Brain microvascular endothelial cell (primary cell): ENCODE results near the gene OXER1.

Experiments used
- DNase-seq: peaks from one replicate; pipeline ENCODE4 v3.0.0-alpha.2; 2020
- H3K27ac ChIP-seq: fragments of 250-450 bp; sonication (Bioruptor Pico); 2 replicates; pipeline ENCODE4 v1.5.1; 2020; ENCODE audit warnings: mild to moderate bottlenecking, moderate library complexity
- H3K27me3 ChIP-seq: fragments of 250-450 bp; sonication (Bioruptor Pico); replicated peaks from 2 replicates; pipeline ENCODE4 v1.5.1; 2020; ENCODE audit warnings: mild to moderate bottlenecking
- H3K36me3 ChIP-seq: fragments of 250-450 bp; sonication (Bioruptor Pico); replicated peaks from 2 replicates; pipeline ENCODE4 v1.5.1; 2020; ENCODE audit warnings: mild to moderate bottlenecking
- H3K4me3 ChIP-seq: 2 replicates; pipeline ENCODE4 v1.5.1; 2011; ENCODE audit warnings: low read depth, mild to moderate bottlenecking, control low read depth, low read length, moderate library complexity
- in situ Hi-C: cut with HindIII; loops from 2 replicates; pipeline ENCODE4 v1.10.0; 2017; ENCODE audit warnings: low sequenced_read_pairs, low pct_ligation_motif_present
- TF ChIP-seq, protein P1 (sequence below): IDR thresholded peaks from 2 replicates; pipeline ENCODE4 v1.5.1; 2011; ENCODE audit warnings: low read depth, mild to moderate bottlenecking, moderate library complexity, low read length, control low read depth, inconsistent platforms; ENCODE audit errors: missing control alignments

Gene OXER1

GRCh38 chr2:42712934-42713333 lies 51.0 kb downstream of the OXER1 start:
- H3K27ac ChIP-seq: no peak overlapping the region

More at GRCh38 chr2:42712934-42713333, 51.0 kb downstream of the OXER1 start:
- Histone ChIP-seq H3K4me3 (no peak overlapping the region), H3K27me3 (no peaks in the 10 kb centered on the region), H3K36me3 (peaks cover 4% of the 10 kb centered on the region)
- in situ Hi-C loops: no loop called here
- TF ChIP-seq, protein P1, sequence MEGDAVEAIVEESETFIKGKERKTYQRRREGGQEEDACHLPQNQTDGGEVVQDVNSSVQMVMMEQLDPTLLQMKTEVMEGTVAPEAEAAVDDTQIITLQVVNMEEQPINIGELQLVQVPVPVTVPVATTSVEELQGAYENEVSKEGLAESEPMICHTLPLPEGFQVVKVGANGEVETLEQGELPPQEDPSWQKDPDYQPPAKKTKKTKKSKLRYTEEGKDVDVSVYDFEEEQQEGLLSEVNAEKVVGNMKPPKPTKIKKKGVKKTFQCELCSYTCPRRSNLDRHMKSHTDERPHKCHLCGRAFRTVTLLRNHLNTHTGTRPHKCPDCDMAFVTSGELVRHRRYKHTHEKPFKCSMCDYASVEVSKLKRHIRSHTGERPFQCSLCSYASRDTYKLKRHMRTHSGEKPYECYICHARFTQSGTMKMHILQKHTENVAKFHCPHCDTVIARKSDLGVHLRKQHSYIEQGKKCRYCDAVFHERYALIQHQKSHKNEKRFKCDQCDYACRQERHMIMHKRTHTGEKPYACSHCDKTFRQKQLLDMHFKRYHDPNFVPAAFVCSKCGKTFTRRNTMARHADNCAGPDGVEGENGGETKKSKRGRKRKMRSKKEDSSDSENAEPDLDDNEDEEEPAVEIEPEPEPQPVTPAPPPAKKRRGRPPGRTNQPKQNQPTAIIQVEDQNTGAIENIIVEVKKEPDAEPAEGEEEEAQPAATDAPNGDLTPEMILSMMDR: no peak
- no peak for DNase-seq
